IMR-90 (cell line): Measurements from ENCODE around the gene OOSP1. TPM values are rescaled to one million over a fixed set of nuclear protein-coding genes. Genes with fewer than 3 reads are reported as not detected.

Experiments used
- ATAC-seq: fragments of 200-7000 bp; cut with Tn5 transposase; 2 replicates; pipeline ENCODE4 v1.9.1; 2020; ENCODE audit warnings: low read depth, mild to moderate bottlenecking, moderate library complexity
- BruUV-seq: library from RNA; stranded (reverse); fragments of 400-500 nt; replicated peaks from 2 replicates; lab custom pipeline; 2021; lab: Mats Ljungman, UMichigan
- CTCF ChIA-PET: fragments of 300-600 bp; formaldehyde crosslinking; extraction: SDS; loops from one replicate; lab custom pipeline; 2021; ENCODE audit warnings: antibody characterized with exemption; lab: Yijun Ruan, JAX
- POLR2A ChIA-PET: fragments of 300-600 bp; sonication (Branson Sonifier 250); formaldehyde crosslinking; loops from one replicate; lab custom pipeline; 2022; ENCODE audit warnings: antibody characterized with exemption; ENCODE audit not compliant: unreplicated experiment; lab: Charles Lee
- DNase-seq: peaks from one replicate; pipeline ENCODE4 v3.0.0; 2013
- H2AFZ ChIP-seq: replicated peaks from 2 replicates; pipeline ENCODE3; 2013; ENCODE audit warnings: low read length, mild to moderate bottlenecking; ENCODE audit not compliant: poor library complexity
- H2AK5ac ChIP-seq: 2 replicates; pipeline ENCODE4 v1.6.1; 2013; ENCODE audit warnings: low read depth, low read length, inconsistent platforms
- H2AK9ac ChIP-seq: replicated peaks from 2 replicates; pipeline ENCODE3; 2013; ENCODE audit warnings: mild to moderate bottlenecking, low read depth, low read length, moderate library complexity; ENCODE audit not compliant: poor library complexity
- H2BK120ac ChIP-seq: 2 replicates; pipeline ENCODE4 v1.6.1; 2013; ENCODE audit warnings: low read depth, low read length, inconsistent platforms
- H2BK15ac ChIP-seq: 3 replicates; pipeline ENCODE4 v1.6.1; 2013; ENCODE audit warnings: low read depth, low read length, inconsistent platforms
- H2BK20ac ChIP-seq: 2 replicates; pipeline ENCODE4 v1.6.1; 2013; ENCODE audit warnings: low read depth, mild to moderate bottlenecking, inconsistent platforms, low read length, moderate library complexity
- H2BK5ac ChIP-seq: 2 replicates; pipeline ENCODE4 v1.6.1; 2013; ENCODE audit warnings: mild to moderate bottlenecking, low read depth, low read length, inconsistent platforms; ENCODE audit not compliant: poor library complexity, severe bottlenecking
- H3K14ac ChIP-seq: replicated peaks from 2 replicates; pipeline ENCODE4 v1.6.1; 2013; ENCODE audit warnings: low read depth, low read length, inconsistent platforms
- H3K18ac ChIP-seq: 2 replicates; pipeline ENCODE4 v1.6.1; 2013; ENCODE audit warnings: low read depth, low read length, control low read depth
- H3K23ac ChIP-seq: 2 replicates; pipeline ENCODE4 v1.6.1; 2013; ENCODE audit warnings: low read depth, low read length, inconsistent platforms
- H3K27ac ChIP-seq: 2 replicates; pipeline ENCODE4 v1.5.1; 2013; ENCODE audit warnings: mild to moderate bottlenecking, control low read depth, low read length; ENCODE audit not compliant: insufficient read depth
- H3K27me3 ChIP-seq: 2 replicates; pipeline ENCODE4 v1.6.1; 2013; ENCODE audit warnings: low read length; ENCODE audit not compliant: control insufficient read depth, insufficient read depth
- H3K36me3 ChIP-seq: 2 replicates; pipeline ENCODE4 v1.6.1; 2013; ENCODE audit warnings: low read length, mixed read lengths; ENCODE audit not compliant: control insufficient read depth, insufficient read depth
- H3K4ac ChIP-seq: 2 replicates; pipeline ENCODE4 v1.6.1; 2013; ENCODE audit warnings: low read depth, low read length, inconsistent platforms
- H3K4me1 ChIP-seq: 2 replicates; pipeline ENCODE4 v1.6.1; 2013; ENCODE audit warnings: low read length, mixed read lengths; ENCODE audit not compliant: control insufficient read depth, insufficient read depth
- H3K4me2 ChIP-seq: 2 replicates; pipeline ENCODE4 v1.6.1; 2013; ENCODE audit warnings: low read depth, mild to moderate bottlenecking, control low read depth, low read length, moderate library complexity
- H3K4me3 ChIP-seq: 2 replicates; pipeline ENCODE4 v1.5.1; 2013; ENCODE audit warnings: low read depth, mild to moderate bottlenecking, control low read depth, low read length, moderate library complexity; ENCODE audit not compliant: insufficient read depth
- H3K56ac ChIP-seq: 2 replicates; pipeline ENCODE4 v1.6.1; 2013; ENCODE audit warnings: low read length, inconsistent platforms; ENCODE audit not compliant: insufficient read depth; ENCODE audit errors: extremely low read depth
- H3K79me1 ChIP-seq, 2 experiments: 2 replicates each; pipeline ENCODE4 v1.6.1; 2013; ENCODE audit warnings: low read length in 2 of 2, inconsistent platforms in 1 of 2, low read depth in 1 of 2
- H3K9ac ChIP-seq: 2 replicates; pipeline ENCODE4 v1.6.1; 2013; ENCODE audit warnings: low read depth, low read length, control low read depth
- H3K9me1 ChIP-seq: 2 replicates; pipeline ENCODE4 v1.6.1; 2013; ENCODE audit warnings: low read length, inconsistent platforms; ENCODE audit not compliant: insufficient read depth
- H3K9me3 ChIP-seq: 2 replicates; pipeline ENCODE4 v1.6.1; 2013; ENCODE audit warnings: low read length; ENCODE audit not compliant: control insufficient read depth, insufficient read depth
- H4K20me1 ChIP-seq: 2 replicates; pipeline ENCODE4 v1.6.1; 2013; ENCODE audit warnings: low read length, inconsistent platforms; ENCODE audit not compliant: insufficient read depth
- H4K5ac ChIP-seq: 2 replicates; pipeline ENCODE4 v1.6.1; 2013; ENCODE audit warnings: mild to moderate bottlenecking, low read depth, low read length, control low read depth
- H4K8ac ChIP-seq, 2 experiments: 2 replicates each; pipeline ENCODE4 v1.6.1; 2013; ENCODE audit warnings: low read depth in 2 of 2, low read length in 2 of 2, control low read depth in 1 of 2, inconsistent platforms in 1 of 2
- H4K91ac ChIP-seq: 2 replicates; pipeline ENCODE4 v1.6.1; 2013; ENCODE audit warnings: low read depth, low read length, inconsistent platforms; ENCODE audit not compliant: insufficient read depth
- CEBPB ChIP-seq: IDR thresholded peaks from 2 replicates; pipeline ENCODE4 v1.6.1; 2012; ENCODE audit warnings: low read depth, low read length, improper control_type of control experiment
- CHD1 ChIP-seq: IDR thresholded peaks from 2 replicates; pipeline ENCODE4 v1.6.1; 2012; ENCODE audit warnings: low read depth, low read length, improper control_type of control experiment
- CTCF ChIP-seq: conservative IDR thresholded peaks from 2 replicates; pipeline ENCODE4 v1.5.1; 2012; ENCODE audit warnings: mild to moderate bottlenecking, low read depth, low read length, improper control_type of control experiment
- ELK1 ChIP-seq: fragments of 150-350 bp; IDR thresholded peaks from 2 replicates; pipeline ENCODE4 v1.6.1; 2016; ENCODE audit warnings: low read depth, mild to moderate bottlenecking, low read length, moderate library complexity, borderline replicate concordance
- MAFK ChIP-seq: IDR thresholded peaks from 2 replicates; pipeline ENCODE4 v1.6.1; 2012; ENCODE audit warnings: low read depth, low read length, improper control_type of control experiment
- MXI1 ChIP-seq: IDR thresholded peaks from 2 replicates; pipeline ENCODE4 v1.6.1; 2012; ENCODE audit warnings: low read depth, mild to moderate bottlenecking, low read length, moderate library complexity, borderline replicate concordance
- NFE2L2 ChIP-seq: fragments of 150-350 bp; IDR thresholded peaks from 2 replicates; pipeline ENCODE4 v1.6.1; 2016; ENCODE audit warnings: low read depth, mild to moderate bottlenecking, low read length
- RAD21 ChIP-seq: IDR thresholded peaks from 2 replicates; pipeline ENCODE4 v1.6.1; 2012; ENCODE audit warnings: low read length, improper control_type of control experiment
- RCOR1 ChIP-seq: IDR thresholded peaks from 2 replicates; pipeline ENCODE4 v1.6.1; 2012; ENCODE audit warnings: mild to moderate bottlenecking, low read length, improper control_type of control experiment; ENCODE audit not compliant: insufficient replicate concordance
- SMC3 ChIP-seq: fragments of 150-350 bp; IDR thresholded peaks from 2 replicates; pipeline ENCODE4 v1.6.1; 2016; ENCODE audit warnings: low read depth, mild to moderate bottlenecking, antibody characterized with exemption, low read length, moderate library complexity
- WGBS, 2 experiments: methylation state at CpG; one replicate each; pipeline versions ENCODE4 v1.1.5 to v1.1.7; 2013; ENCODE audit warnings: missing lambda C conversion rate in 2 of 2; ENCODE audit not compliant: insufficient read length in 1 of 2; ENCODE audit errors: extremely low coverage in 2 of 2; 5-methylcytosine and 5-hydroxymethylcytosine counted together
- dilution Hi-C: fragments of 300-500 bp; cut with HindIII; formaldehyde crosslinking; loops from one replicate; pipeline ENCODE4 v1.14.3; 2018; ENCODE audit warnings: low sequenced_read_pairs; ENCODE audit not compliant: unreplicated experiment
- in situ Hi-C: fragments of 300-500 bp; cut with MboI; formaldehyde crosslinking; loops from 3 replicates; pipeline ENCODE4 v1.14.3; 2019; ENCODE audit warnings: low sequenced_read_pairs, inconsistent platforms, mixed read lengths
- intact Hi-C: fragments of 100-400 bp; cut with micrococcal nuclease; formaldehyde crosslinking; loops from 2 replicates; pipeline ENCODE4 v1.10.0; 2022
- polyA plus RNA-seq, 3 experiments: library from polyadenylated mRNA; depleted of rRNA; stranded (reverse); fragments of >200 nt; gene quantifications; 2 replicates each; pipeline ENCODE4 v1.2.3, GENCODE V29; 2012; ENCODE audit warnings: low replicate concordance in 1 of 3
- total RNA-seq: library from RNA; depleted of rRNA; stranded (reverse); fragments of >200 nt; gene quantifications from 2 replicates; pipeline ENCODE4 v1.2.3, GENCODE V29; 2012

OOSP1 gene
- total and polyA plus RNA-seq, 2 of the 4 experiments (the other 2 are of a cell fraction): not detected

GRCh38 chr11:59981106-59981770 is 43.0 kb downstream of the OOSP1 start:
- H3K9ac ChIP-seq: no peak overlapping the region
- H3K9me1 ChIP-seq: no peaks in the 10 kb centered on the region
- no peak overlapping the region for H3K4ac ChIP-seq
- no peak overlapping the region for H4K5ac ChIP-seq
- H3K9me3 ChIP-seq: no peaks in the 10 kb centered on the region
- H3K27ac ChIP-seq: no peak overlapping the region
- DNase-seq (no peak), ATAC-seq (no peak)
- POLR2A ChIA-PET: no interaction called here
- H3K27me3 ChIP-seq: no peaks in the 10 kb centered on the region
- no peak overlapping the region for H2AK5ac ChIP-seq
- CTCF ChIA-PET: no interaction called here
- H2BK5ac ChIP-seq: no peak overlapping the region
- intact Hi-C loops (no loop called here), dilution Hi-C loops (no loop called here), in situ Hi-C loops (no loop called here)
- no peaks in the 10 kb centered on the region for H3K79me1 ChIP-seq
- H2BK120ac ChIP-seq: no peak overlapping the region
- H2AK9ac ChIP-seq: no peak overlapping the region
- H3K4me1 ChIP-seq: no peaks in the 10 kb centered on the region
- no peak overlapping the region for H3K18ac ChIP-seq
- no peaks in the 10 kb centered on the region for H3K36me3 ChIP-seq
- no peak overlapping the region for H3K14ac ChIP-seq
- no CpG with 5 or more reads among the region's 4 CpGs for WGBS, 2 experiments
- H3K4me2 ChIP-seq: no peak overlapping the region
- H3K4me3 ChIP-seq: no peak overlapping the region
- H3K56ac ChIP-seq: no peak overlapping the region
- no peaks in the 10 kb centered on the region for H4K20me1 ChIP-seq
- no peak overlapping the region for H3K23ac ChIP-seq
- no peak overlapping the region for H2AFZ ChIP-seq
- TF ChIP-seq NFE2L2 (no peak), RAD21 (no peak), SMC3 (no peak), CHD1 (no peak), ELK1 (no peak), CEBPB (no peak), RCOR1 (no peak), CTCF (no peak), MAFK (no peak), MXI1 (no peak)
- no peak overlapping the region for H4K91ac ChIP-seq
- no TSS peak for BruUV-seq
- H4K8ac ChIP-seq: no peak overlapping the region
- H2BK15ac ChIP-seq: no peak overlapping the region
- H2BK20ac ChIP-seq: no peak overlapping the region
